ENCODE results near the gene SLC25A21.
"Not testable (repeated sequence)": the region's sequence is repeated elsewhere in the genome, so short reads cannot be mapped to it uniquely, and the experiment has no call there.

DNA sequence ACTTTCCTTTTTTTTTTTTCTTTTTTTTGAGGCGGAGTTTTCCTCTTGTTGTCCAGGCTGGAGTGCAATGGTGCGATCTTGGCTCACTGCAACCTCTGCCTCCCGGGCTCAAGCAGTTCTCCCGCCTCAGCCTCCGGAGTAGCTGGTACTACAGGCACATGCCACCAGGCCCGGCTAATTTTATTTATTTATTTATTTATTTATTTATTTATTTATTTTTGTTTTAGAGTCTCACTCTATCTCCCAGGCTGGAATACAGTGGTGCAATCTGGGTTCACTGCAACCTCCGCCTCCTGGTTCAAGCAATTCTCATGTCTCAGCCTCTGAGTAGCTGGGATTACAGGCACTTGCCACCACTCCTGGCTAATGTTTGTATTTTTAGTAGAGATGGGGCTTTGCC is 8.5 kb upstream of the SLC25A21 start:
- TF ChIP-seq, protein P1, sequence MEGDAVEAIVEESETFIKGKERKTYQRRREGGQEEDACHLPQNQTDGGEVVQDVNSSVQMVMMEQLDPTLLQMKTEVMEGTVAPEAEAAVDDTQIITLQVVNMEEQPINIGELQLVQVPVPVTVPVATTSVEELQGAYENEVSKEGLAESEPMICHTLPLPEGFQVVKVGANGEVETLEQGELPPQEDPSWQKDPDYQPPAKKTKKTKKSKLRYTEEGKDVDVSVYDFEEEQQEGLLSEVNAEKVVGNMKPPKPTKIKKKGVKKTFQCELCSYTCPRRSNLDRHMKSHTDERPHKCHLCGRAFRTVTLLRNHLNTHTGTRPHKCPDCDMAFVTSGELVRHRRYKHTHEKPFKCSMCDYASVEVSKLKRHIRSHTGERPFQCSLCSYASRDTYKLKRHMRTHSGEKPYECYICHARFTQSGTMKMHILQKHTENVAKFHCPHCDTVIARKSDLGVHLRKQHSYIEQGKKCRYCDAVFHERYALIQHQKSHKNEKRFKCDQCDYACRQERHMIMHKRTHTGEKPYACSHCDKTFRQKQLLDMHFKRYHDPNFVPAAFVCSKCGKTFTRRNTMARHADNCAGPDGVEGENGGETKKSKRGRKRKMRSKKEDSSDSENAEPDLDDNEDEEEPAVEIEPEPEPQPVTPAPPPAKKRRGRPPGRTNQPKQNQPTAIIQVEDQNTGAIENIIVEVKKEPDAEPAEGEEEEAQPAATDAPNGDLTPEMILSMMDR (conservative IDR thresholded peaks at IDR 0.05; ENCODE audit: low read depth in 2 of 2): not testable (repeated sequence)
- not testable (repeated sequence) for TF ChIP-seq POLR2AphosphoS5 (IDR thresholded peaks at IDR 0.05; ENCODE audit: low read depth); EZH2 (IDR thresholded peaks at IDR 0.05; ENCODE audit: low read depth, unreplicated experiment); EZH2phosphoT487 (IDR thresholded peaks at IDR 0.05; ENCODE audit: unreplicated experiment); JUNB (IDR thresholded peaks at IDR 0.05; ENCODE audit: unreplicated experiment)

Measured in GM23338 (cell line).